HUDEP-2 (cell line): ENCODE results near the gene NFAM1.
A peak's percentile ranks its signal among the peaks of the same experiment; 100 is the strongest.

Experiments used
- DNase-seq, 76 experiments: peaks; one replicate each; lab custom pipeline; 2025; ENCODE audit not compliant: unreplicated experiment in 76 of 76; lab: John Stamatoyannopoulos, UW

NFAM1 gene, protein sequence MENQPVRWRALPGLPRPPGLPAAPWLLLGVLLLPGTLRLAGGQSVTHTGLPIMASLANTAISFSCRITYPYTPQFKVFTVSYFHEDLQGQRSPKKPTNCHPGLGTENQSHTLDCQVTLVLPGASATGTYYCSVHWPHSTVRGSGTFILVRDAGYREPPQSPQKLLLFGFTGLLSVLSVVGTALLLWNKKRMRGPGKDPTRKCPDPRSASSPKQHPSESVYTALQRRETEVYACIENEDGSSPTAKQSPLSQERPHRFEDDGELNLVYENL

DNA sequence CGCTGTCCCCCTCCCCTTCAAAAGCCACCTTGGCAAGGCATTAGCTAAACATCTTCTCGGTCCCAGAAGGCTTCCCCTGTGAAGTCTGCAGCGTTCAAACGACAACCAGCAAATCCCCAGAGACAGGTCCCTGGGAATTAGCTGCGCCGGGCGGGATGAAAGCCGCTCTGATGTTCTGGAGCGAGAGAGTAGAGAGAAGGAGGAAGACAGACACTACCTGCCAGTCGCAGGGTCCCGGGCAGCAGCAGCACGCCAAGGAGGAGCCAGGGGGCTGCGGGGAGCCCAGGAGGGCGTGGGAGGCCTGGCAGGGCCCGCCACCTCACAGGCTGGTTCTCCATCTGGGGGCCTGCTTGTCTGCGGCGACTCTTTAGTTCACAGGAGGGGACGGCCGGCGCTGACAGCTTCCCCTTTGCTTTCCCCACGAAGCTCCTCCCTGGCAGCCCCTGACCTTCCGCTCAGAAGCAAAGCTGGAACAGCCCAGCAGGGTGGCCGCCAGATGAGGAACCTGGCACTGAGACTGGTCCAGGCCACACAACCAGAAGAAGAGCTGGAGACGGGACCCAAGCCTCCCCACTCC lies at the start of gene NFAM1:
TSS of gene NFAM1 (minus strand) at position 384 of the 577 bp plus-strand sequence. CDS start at position 338, 46 bp downstream.
- DNase-seq, result no peak

DNA sequence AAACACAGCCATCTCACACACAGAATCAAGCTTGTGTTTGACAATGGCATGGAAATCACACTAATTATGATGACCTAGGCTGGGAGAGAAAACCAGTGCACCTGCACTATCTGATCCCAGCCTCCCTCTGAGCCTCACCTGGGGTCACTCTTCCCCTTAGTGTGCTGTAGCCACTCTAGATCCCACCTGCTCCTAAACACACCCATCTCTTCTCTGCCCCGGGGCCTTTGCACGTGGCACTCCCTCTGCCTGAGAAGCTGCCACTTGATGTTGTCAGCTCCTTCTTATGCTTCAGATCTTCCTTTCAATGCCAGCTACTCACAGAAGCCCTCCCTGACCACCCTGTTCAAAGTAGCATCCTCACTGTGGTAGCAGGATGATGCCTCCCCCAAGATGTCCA lies 42.9 kb upstream of the NFAM1 start:
- no peak for DNase-seq

DNA sequence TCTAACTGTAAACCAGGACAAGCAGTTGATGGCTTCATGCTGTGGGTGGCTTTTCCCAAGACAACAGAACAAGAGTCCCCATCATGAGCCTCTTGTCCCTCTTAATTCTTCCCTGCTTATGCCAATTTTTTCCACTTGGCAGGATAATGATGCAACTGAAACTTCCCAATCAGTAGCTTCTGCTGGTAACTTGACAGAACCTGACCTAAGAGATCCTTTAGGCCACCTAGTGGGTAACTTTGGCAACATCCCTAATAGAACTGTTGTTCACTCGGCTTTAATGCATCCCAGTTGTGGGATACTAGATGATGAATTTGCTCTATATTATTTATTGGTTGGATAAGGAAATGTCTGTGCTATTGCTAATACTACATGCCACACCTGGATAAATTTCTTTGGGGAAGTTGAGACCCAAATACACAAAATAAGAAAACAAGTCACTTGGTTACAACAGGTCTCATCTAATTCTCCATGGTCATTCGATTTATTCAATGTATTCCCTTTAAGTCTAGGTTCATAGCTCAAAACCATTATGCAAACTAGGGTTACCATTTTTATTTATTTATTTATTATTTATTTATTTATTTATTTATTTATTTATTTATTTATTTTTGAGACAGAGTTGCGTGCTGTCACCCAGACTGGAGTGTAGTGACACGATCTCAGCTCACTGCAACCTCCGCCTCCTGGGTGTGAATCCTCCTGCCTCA lies 41.4 kb upstream of the NFAM1 start:
- DNase-seq, result peak in 22 of 76 experiments; percentile 4 to 53 (median 20)

DNA sequence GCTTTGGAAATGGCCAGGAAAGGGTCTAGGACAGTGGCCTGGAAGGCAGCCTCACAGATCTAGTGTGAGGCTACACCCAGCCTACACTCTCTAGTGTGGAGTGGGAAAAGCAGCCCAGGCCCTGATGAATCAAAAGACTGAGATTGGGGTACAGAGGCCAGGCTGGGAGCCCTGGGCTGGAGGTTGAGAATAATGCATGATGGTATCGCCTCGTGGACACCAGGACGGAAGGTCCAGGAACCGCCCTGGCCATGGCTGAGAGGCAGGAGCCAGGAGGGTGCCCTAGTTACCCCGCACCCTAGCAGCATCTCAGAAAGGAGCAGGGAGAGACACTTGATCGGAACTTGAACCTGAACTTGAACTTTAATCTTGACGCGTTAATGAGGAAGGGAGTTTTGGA lies 40.5 kb upstream of the NFAM1 start:
- DNase-seq, result no peak

DNA sequence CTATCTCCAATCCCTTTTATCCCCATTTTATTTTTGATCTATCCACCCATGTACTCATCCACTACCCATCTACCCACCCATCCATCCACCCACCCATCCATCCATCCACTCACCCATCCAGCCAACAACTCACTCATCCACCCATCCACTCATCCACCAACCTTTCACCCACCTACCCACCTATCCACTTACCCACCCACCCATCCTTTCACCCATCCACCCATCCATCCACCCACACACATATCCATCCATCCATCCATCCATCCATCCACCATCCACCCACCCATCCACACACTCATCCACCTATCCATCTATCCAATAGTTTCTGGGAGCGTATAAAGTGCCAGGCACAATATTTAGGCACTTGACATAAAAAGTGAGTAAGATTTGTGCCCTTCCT lies 39.2 kb upstream of the NFAM1 start:
- DNase-seq, result no peak

DNA sequence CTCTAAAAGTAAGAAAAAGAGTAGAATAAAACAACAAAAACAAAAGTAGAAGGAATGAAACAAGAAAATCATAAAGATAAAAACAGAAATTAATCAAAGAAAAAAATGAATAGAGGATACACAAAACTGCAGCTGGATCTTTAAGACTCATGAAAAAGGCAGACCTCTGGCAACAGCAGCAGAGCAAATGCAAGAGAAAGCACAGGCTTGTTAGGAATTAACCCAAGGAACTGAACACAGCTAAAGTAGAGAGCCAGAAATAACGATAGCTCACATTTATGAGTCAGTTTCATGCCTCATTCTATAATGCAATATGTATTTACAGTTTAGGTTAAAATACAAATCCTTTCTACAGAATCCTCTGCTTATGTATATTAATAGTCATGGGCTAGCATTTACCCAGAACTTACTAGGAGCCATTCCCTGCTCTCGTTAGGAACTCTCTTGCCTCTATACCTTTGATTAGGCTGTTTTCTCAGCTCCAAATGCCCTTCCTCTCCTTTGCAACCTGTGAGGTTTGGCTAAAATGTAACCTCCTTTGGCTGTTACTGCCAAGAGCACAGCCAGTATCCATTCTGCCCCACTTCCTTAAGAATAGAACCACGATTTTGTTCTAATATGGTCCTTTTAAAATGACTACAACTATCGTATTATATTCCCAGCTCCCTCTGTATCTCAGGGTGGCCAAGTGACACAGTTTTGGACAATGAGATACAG lies 38.3 kb upstream of the NFAM1 start:
- no peak for DNase-seq

DNA sequence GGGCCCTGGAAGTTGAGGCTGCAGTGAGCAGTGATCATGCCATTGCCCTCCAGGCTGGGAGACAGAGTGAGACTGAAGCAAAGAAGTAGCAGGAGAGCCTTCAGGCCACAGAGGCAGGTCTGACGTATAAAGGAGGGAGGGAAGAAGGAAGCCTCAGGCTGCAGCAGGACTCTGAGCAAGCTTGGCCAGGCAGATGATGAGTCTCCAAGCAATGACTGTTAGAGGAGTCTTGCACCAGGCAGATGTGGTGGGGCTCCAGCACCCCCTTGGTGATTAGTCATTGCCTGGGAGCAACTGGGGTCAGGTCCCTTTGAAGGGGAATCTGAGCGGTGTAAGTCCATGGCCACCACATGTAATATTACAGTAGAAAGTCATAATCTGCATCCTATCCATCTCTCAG lies 36.6 kb upstream of the NFAM1 start:
- DNase-seq, result no peak

DNA sequence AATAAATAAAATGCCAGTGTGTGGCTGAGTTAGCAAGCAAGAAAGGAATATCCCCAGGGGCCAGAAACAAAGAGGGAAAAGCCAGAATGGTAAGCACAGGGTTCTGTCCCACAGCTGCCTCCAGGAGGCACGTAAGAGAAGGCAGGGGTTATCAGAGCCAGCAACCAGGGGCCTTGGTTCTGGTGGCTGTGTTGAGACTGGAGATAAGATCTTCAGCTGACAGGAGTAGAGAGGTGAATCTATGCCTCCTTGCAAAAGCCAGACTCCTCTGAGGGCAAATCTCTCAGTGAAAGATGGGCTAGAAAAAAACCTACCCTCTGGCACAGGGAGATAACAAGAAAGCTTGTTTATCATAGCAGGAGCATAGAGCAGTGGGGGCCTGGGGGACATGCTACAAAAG lies 29.8 kb upstream of the NFAM1 start:
- DNase-seq, result peak in 63 of 76 experiments; percentile 14 to 84 (median 45)

DNA sequence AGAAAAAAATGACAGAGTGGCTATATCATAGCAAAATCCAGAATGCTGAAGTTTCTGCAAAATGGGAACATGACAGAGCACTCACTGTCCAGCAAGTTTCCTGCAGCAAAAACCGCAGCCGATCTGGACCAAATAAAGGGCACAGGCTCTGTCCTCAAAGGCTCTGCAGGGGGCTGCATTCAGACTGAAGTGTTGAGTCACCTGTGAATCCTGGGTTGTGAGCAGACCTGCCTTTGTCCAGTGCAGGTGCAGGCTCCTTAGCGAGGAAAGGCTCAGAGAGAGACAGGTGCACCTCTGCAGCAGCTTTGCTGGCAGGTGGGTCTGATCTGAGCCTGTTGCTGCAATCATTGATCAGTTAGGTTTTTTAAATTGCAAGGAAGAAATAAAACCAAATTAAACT lies 29.3 kb upstream of the NFAM1 start:
- no peak for DNase-seq

DNA sequence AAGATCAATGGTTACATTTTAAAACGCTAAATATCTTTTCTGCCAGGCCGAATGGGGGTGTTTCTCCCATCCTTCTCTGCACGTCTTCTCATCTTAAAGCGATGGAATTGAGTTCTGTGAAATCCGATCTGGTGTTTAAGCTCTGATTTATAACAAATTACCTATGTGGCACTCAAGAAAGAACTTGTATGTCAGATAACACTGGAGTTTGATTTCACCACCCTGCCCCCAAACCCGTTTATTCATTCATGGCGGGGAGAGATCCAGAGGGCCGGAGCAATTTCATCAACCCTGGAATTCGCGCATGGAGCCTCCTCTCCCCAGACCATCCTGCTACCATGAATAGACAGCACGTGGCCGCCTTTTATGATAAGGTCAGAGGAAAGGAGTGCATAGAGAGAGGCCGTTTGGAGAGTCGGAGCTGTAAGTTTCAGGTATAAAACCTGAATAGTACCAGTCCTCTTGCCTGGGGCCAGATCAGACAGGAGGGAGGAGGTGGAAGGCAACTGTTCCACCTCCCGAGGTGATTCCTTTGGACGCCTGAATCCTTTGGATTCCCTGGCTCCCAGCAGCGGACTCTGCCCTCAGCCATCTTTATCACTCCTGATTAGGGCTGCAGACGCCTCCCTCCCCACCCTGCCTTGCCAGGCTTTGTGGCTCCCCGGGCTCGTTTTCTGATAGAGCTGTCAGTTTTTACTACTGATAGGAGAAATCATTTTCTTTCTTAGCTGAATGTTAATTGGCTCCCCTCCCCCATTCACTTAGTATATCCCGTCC lies 27.3 kb upstream of the NFAM1 start:
- DNase-seq, result peak in 35 of 76 experiments; percentile 5 to 50 (median 22)

DNA sequence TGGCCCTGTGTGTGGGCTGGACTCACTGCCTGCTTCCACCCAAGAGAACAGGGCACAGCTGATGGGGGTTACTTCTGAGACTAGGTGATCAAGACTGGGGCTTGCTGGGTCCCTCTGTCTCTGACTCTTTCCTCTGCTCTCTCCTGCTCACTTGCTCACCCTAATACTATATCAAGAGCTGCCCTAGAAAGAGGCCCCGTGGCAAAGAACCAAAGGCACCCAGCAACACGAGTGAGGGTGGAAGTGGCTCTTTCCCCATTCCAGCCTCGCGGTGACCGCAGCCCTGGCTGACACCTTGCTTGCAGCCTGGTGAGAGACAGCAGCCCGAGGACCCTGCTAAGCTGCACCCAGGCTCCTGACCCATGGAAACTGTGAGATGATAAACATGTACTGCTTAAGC lies 20.7 kb upstream of the NFAM1 start:
- DNase-seq, result no peak

DNA sequence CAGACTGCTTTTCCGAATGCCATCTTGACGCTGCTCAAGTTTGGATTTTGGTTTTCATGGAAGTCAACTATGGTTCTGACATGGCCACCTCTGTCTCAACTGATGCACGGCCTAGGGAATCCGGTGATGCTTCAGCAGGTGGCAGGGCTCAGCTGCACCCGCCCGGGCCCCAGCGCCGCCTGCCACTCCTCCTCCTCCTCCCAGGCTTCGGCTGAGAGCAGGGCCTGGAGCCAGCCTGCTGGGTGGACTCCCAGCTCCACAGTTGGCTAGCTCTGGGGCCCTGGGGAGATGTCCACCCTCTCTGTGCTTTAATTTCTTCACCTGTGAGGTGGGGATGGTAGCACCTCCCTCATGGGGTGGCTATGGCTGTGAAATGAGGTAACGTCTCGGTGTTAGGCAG lies 20.3 kb upstream of the NFAM1 start:
- DNase-seq, result no peak

DNA sequence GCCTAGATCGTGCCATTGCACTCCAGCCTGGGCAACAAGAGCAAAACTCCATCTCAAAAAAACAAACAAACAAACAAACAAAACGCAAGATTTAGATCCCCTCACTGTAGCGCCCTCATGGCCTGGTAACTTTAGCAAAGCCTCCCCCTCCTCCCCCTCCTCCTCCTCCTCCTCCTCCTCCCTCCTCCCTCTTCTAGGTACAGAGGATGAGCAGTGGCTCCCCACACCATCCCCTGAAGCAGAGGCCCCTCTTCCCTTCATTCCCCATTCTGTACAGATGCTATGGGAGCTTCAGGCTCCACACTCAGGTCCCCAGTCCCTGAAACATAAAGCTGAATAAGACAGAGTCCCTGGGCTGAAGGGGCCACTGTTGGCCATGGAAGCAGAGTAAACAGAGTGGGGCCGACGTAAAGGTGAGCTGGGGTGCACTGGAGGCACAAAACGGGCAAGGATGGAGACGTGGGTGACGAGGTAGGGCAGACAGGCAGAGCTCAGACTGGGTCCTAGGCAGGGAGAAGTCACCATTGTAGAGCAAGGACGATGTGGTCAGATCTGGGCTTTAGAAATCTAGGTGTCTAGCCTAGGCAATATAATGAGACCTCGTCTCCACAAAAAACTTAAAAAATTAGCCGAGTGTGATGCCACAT lies 19.4 kb upstream of the NFAM1 start:
- no peak for DNase-seq

DNA sequence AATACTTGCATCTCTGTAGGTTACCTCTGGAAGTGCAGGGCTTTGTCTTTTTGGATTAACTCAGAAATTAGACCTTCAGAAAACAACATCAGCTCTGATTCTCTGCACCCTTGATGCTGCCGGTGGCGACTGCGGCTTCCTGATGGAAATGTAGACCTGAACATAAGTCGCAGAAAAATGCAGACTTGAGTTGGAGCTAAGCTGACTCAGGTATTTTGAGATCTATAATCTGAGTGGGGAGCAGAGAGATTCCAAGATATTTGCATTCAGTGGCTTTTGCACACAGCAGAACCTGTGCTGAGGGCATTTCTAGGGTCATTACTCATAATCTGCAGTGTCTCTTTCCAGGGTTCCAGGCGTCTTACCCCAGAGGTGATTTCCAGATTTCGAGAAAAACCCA lies 18.7 kb upstream of the NFAM1 start:
- no peak for DNase-seq

DNA sequence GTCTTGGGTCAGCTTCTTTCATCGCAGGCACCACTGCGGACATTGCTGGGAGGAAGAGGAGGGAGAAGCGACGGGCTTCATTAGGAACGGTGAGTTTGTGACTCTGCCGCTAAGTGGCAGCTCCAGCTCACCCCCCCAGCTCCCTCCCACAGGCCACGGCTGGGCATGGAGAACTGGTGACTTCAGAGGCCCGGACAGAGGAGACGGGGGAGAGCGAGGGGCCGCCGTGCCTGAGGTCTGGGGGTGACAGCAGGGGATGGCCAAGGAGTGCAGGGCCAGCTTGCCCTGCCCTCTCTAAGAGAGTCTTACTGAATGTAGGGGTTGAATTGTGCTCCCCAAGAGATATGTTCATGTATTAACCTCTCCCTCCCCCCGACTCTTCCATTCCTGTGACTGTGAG lies 13.9 kb upstream of the NFAM1 start:
- DNase-seq, result no peak

DNA sequence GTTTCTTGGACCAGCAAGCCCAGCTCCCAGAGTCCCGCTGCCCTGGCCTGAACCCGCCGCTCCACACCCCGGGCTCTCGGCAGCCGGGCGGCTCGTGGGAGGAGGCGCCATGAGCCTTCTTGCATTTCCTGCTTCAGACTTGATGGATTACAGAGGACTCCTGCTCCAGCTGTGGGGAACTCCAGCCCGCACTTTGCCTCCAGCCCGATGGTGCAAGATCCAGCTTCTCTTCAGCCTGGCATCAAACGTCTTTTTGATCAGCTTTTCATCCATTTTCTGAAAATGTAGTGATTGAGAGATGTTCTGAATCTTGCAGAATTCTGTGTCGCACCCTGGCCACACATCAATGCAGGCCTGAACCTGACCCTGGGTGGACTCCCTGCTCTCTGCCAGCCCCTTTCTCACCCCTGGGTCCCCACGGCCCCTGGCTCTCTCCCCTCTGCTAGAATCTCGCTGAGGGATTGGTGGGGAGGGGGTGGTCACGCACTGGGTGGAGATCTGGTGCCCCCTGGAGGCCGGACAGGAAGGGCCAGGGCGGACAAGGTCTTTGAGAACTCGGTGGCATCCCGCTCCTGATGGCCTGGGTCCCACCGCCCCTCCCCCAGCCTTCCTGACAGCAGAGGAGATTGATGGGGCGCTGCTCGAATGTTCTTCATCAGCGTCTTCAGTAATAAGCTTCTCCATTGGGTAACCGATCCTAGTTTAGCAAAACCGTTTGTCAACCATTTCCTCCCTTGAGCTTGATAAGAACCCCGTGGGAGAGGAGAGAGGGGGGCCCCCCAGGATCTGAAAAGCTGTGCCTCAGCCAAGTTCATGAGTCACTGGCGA lies 12.1 kb upstream of the NFAM1 start:
- peak in 43 of 76 experiments; percentile 5 to 72 (median 35) for DNase-seq

DNA sequence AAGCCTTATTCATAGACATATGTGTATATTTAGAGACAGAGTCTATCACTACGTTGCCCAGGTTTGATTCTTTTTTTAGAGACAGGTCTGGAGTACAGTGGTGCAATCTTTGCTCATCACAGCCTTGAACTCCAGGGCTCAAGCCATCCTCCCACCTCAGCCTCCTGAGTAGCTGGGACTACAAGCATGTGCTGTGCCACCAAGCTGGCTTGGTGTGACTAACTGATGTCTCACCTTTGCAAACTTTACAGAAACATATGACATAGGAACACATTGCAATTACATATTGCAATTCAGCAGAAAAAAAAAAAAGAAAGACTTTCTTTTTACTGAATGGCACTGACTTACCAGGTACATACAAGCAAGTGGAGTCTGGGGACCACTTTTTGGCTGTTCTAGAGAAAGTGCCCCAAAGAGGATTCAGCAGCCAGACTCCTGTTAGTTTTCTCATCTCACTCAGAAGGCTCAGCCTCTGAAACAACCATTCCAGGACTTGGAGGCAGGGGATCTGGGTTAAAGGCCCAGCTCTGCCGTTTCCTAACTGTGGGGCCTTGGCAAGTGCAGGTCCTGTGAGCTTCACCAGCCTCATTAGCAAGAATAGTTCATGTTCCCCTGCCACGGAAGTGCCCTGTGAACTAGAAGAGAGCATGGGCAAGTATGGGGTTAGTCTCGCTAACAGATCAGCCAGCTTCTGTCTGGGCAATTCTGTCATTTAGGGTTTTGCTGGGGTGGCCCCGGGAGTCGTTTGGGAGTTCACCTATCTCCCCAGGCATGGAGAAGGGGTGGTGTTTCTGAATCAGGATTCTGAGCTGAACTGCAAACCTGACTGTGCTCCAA lies 11.3 kb upstream of the NFAM1 start:
- DNase-seq, result no peak

DNA sequence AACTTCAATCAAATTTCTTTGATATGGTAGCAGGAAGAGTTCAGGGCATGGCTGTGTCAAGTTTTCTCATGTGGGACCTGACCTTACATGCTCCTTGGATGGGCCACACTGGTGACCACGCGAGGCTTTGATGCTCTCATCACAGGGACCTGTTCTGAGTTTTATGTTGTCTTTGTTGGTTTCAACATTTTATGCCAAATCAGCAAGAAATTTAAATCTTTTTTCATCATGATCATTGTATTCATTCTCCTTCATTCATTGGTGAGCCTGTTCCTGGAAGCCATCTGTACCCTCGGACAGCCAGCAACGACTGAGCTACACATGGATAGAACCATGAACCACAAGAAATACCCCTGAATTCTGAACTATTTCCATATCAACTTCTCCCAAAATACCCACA lies 10.5 kb upstream of the NFAM1 start:
- no peak for DNase-seq
